Measurements from ENCODE around the gene CD34.
"Not testable (repeated sequence)": the region's sequence is repeated elsewhere in the genome, so short reads cannot be mapped to it uniquely, and the experiment has no call there.

The CD34 gene

DNA sequence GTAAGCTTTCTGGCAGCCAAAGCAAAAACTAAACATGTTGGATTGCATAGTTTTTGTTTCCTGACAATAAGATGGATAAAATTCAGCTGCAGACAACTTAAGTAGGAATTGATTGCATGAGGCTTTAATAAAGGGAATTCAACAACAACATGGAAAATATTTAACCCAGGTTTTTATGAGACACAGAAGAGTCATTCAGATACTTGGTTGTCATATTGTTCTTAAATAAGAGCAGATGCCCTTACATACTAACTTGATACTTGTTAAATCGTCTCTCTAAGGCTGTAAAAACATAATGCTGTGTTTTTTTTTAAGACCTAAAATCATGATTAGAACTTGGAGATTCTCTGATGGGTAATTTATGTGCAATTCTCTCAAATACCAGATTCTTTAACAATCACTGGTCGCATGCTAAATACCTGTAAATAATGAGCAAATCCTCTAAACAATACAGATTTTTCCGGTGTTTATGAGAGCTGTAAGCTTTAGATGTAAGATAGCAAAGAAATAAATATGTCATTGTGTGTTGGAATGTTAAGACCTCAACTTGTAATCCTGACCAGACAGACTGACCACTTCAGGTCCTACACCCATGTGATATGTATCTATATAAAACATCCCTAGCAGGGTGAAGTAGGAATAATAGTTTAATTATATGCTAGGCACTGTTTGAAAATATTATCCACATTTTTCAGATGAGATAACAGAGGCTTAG, 37.8 kb upstream of the CD34 start:
- H3K9me3 Mint-ChIP-seq = no peaks in the 10 kb centered on the region
- no peak overlapping the region for H3K27ac Mint-ChIP-seq (ENCODE audit: low read depth)
- H3K4me1 Mint-ChIP-seq = no peaks in the 10 kb centered on the region
- H3K4me3 Mint-ChIP-seq = no peak overlapping the region
- no peaks in the 10 kb centered on the region for H3K27me3 Mint-ChIP-seq
- no peak for DNase-seq (ENCODE audit: low spot score in 2 of 2)
- no peak for ATAC-seq (replicated peaks; ENCODE audit: extremely low read depth, poor library complexity, severe bottlenecking)
- no peaks in the 10 kb centered on the region for H3K36me3 Mint-ChIP-seq (ENCODE audit: insufficient read depth)

DNA sequence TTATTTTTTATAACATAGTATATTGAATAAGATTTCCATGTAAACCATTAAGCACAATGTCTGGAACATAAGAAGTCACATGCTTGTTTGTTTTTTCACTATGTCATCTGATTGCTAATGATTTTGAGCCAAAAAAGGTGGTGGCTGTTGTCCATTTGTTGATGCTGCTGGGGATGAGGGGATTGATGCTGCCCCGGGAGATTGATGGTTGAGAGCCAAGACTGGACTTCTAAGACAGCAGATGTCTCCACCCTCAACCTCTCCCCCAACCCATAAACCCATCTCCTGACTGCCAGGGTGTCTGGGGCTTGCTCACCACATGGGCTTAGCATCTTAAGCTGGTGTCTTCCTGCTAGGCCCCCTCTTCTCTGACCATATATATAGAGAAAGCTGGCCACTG, 35.8 kb upstream of the CD34 start:
- Mint-ChIP-seq H3K4me3 (no peak overlapping the region), H3K36me3 (ENCODE audit: insufficient read depth) (no peaks in the 10 kb centered on the region), H3K27ac (ENCODE audit: low read depth) (no peak overlapping the region), H3K9me3 (no peaks in the 10 kb centered on the region), H3K4me1 (no peaks in the 10 kb centered on the region), H3K27me3 (peaks cover 8% of the 10 kb centered on the region)
- DNase-seq (ENCODE audit: low spot score in 2 of 2) (no peak), ATAC-seq (replicated peaks; ENCODE audit: extremely low read depth, poor library complexity, severe bottlenecking) (no peak)

DNA sequence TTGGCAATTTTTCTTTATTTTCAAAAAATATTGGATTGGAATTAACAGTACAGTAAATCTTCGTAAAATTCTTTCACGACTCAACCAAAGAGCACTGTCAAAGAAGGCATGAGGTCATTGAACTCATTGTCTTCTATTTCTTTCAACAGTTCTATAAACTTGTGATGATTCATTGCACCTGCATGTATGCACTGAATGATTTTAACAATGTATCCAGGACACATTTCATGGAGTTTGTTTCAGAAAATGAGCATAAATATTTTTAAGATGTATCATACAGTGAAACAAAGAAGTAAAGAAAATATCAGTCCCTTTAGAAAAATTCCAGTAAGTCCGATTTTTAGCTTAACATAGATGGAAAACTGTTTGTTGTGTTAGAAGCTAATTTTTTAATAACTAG, 33.6 kb upstream of the CD34 start:
- peaks cover 30% of the 10 kb centered on the region for H3K27me3 Mint-ChIP-seq
- H3K4me3 Mint-ChIP-seq = no peak overlapping the region
- H3K9me3 Mint-ChIP-seq = no peaks in the 10 kb centered on the region
- ATAC-seq (replicated peaks; ENCODE audit: extremely low read depth, poor library complexity, severe bottlenecking) (no peak), DNase-seq (ENCODE audit: low spot score in 2 of 2) (no peak)
- no peak overlapping the region for H3K27ac Mint-ChIP-seq (ENCODE audit: low read depth)
- no peaks in the 10 kb centered on the region for H3K36me3 Mint-ChIP-seq (ENCODE audit: insufficient read depth)
- H3K4me1 Mint-ChIP-seq = no peaks in the 10 kb centered on the region

GRCh38 chr1:207942337-207942741, 31.4 kb upstream of the CD34 start:
- peaks cover 51% of the 10 kb centered on the region for H3K27me3 Mint-ChIP-seq
- ATAC-seq (replicated peaks; ENCODE audit: extremely low read depth, poor library complexity, severe bottlenecking); DNase-seq (ENCODE audit: low spot score in 2 of 2); H3K4me1 Mint-ChIP-seq; H3K4me3 Mint-ChIP-seq; H3K27ac Mint-ChIP-seq (ENCODE audit: low read depth); H3K9me3 Mint-ChIP-seq; H3K36me3 Mint-ChIP-seq (ENCODE audit: insufficient read depth): not testable (repeated sequence)

DNA sequence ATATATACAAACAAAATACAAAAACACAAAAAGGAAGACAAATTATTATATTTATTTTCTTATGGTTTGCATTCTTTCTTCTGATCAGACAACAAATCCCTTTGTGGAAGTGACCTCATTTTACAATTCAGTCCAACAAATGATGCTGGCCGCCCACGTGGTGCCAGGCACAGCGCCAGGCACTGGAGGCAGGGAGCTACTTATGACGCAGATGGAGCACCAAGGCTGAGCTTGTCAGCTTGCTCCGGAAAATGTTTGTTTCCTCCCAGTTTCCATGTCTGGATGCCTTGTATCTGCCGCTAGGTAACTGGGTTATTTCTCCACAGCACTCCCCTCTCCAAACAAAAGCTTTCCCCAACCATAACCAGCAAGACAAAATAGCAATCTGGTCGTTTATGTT, 30.7 kb upstream of the CD34 start:
- Mint-ChIP-seq H3K27me3 (peaks cover 57% of the 10 kb centered on the region), H3K4me3 (no peak overlapping the region), H3K36me3 (ENCODE audit: insufficient read depth) (no peaks in the 10 kb centered on the region), H3K9me3 (no peaks in the 10 kb centered on the region), H3K27ac (ENCODE audit: low read depth) (no peak overlapping the region), H3K4me1 (no peaks in the 10 kb centered on the region)
- ATAC-seq (replicated peaks; ENCODE audit: extremely low read depth, poor library complexity, severe bottlenecking) = no peak
- no peak for DNase-seq (ENCODE audit: low spot score in 2 of 2)

- H3K4me1 Mint-ChIP-seq = no peaks in the 10 kb centered on the region
- H3K9me3 Mint-ChIP-seq = no peaks in the 10 kb centered on the region
- ATAC-seq (replicated peaks; ENCODE audit: extremely low read depth, poor library complexity, severe bottlenecking) (no peak), DNase-seq (ENCODE audit: low spot score in 2 of 2) (no peak)
- peaks cover 70% of the 10 kb centered on the region for H3K27me3 Mint-ChIP-seq
- H3K4me3 Mint-ChIP-seq = no peak overlapping the region
- H3K27ac Mint-ChIP-seq (ENCODE audit: low read depth) = no peak overlapping the region
- H3K36me3 Mint-ChIP-seq (ENCODE audit: insufficient read depth) = no peaks in the 10 kb centered on the region
Measured at GRCh38 chr1:207938016-207938415, 27.1 kb upstream of the CD34 start.

DNA sequence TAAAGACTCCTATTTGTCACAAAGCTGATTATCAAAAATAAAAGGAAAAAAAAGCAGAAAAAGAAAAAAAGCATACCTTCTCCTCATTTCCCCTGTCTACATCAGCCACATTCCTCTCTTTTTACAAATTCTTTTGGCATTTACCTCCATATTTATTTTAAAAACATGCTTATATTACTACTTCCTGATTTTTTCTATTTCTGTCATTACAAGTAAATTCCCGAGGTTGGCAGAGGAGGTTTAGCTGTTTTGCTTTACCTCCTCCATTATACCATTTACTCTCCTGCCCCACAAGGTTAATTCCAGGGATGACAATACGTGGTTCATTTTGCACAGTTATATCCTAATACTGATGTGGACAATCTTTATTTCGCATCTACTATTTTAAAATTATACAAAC, 26.3 kb upstream of the CD34 start:
- Mint-ChIP-seq H3K4me1 (no peaks in the 10 kb centered on the region), H3K27me3 (peaks cover 69% of the 10 kb centered on the region), H3K4me3 (no peak overlapping the region), H3K36me3 (ENCODE audit: insufficient read depth) (no peaks in the 10 kb centered on the region), H3K27ac (ENCODE audit: low read depth) (no peak overlapping the region), H3K9me3 (no peaks in the 10 kb centered on the region)
- DNase-seq (ENCODE audit: low spot score in 2 of 2) (no peak), ATAC-seq (replicated peaks; ENCODE audit: extremely low read depth, poor library complexity, severe bottlenecking) (no peak)

- no peaks in the 10 kb centered on the region for H3K4me1 Mint-ChIP-seq
- no peak overlapping the region for H3K27ac Mint-ChIP-seq (ENCODE audit: low read depth)
- H3K27me3 Mint-ChIP-seq = peaks cover 52% of the 10 kb centered on the region
- no peak for DNase-seq (ENCODE audit: low spot score in 2 of 2)
- ATAC-seq (replicated peaks; ENCODE audit: extremely low read depth, poor library complexity, severe bottlenecking) = no peak
- no peak overlapping the region for H3K4me3 Mint-ChIP-seq
- H3K36me3 Mint-ChIP-seq (ENCODE audit: insufficient read depth) = no peaks in the 10 kb centered on the region
- H3K9me3 Mint-ChIP-seq = no peaks in the 10 kb centered on the region
Measured at GRCh38 chr1:207935166-207935583, 24.2 kb upstream of the CD34 start.

- peaks cover 45% of the 10 kb centered on the region for H3K27me3 Mint-ChIP-seq
- ATAC-seq (replicated peaks; ENCODE audit: extremely low read depth, poor library complexity, severe bottlenecking) = no peak
- H3K27ac Mint-ChIP-seq (ENCODE audit: low read depth) = no peak overlapping the region
- no peaks in the 10 kb centered on the region for H3K36me3 Mint-ChIP-seq (ENCODE audit: insufficient read depth)
- H3K9me3 Mint-ChIP-seq = no peaks in the 10 kb centered on the region
- DNase-seq (ENCODE audit: low spot score in 2 of 2) = no peak
- no peaks in the 10 kb centered on the region for H3K4me1 Mint-ChIP-seq
- no peak overlapping the region for H3K4me3 Mint-ChIP-seq
Measured at GRCh38 chr1:207933205-207933800, 22.4 kb upstream of the CD34 start.

DNA sequence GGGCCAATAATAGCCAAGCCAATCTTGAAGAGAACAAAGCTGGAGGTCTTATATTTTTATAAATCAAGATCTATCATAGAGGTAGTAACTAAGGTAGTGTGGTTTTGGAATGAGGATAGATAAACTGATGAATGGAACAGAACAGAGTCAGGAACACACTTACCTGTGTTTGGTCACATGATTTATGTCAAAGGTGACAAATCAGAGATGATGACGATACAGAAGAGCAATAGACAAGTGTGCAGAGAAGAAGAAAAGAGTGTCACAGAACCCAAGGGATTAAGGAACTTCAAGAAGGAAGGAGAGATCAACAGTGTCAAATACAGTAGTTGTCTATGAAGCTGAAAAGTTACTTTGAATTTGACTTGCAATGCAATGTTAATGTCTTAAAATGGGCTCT, 16.1 kb upstream of the CD34 start:
- H3K36me3 Mint-ChIP-seq (ENCODE audit: insufficient read depth) = no peaks in the 10 kb centered on the region
- H3K27ac Mint-ChIP-seq (ENCODE audit: low read depth) = no peak overlapping the region

GRCh38 chr1:207925969-207926368, 15.0 kb upstream of the CD34 start:
- H3K27ac Mint-ChIP-seq (ENCODE audit: low read depth); ATAC-seq (replicated peaks; ENCODE audit: extremely low read depth, poor library complexity, severe bottlenecking); H3K4me1 Mint-ChIP-seq; H3K4me3 Mint-ChIP-seq; DNase-seq (ENCODE audit: low spot score in 2 of 2); H3K9me3 Mint-ChIP-seq; H3K36me3 Mint-ChIP-seq (ENCODE audit: insufficient read depth): not testable (repeated sequence)
- peaks cover 68% of the 10 kb centered on the region for H3K27me3 Mint-ChIP-seq

More for the DNA sequence above, 16.1 kb upstream of the CD34 start:
- H3K4me1 Mint-ChIP-seq = no peaks in the 10 kb centered on the region
- ATAC-seq (replicated peaks; ENCODE audit: extremely low read depth, poor library complexity, severe bottlenecking) = no peak
- no peak overlapping the region for H3K4me3 Mint-ChIP-seq
- no peaks in the 10 kb centered on the region for H3K9me3 Mint-ChIP-seq
- peaks cover 57% of the 10 kb centered on the region for H3K27me3 Mint-ChIP-seq
- DNase-seq (ENCODE audit: low spot score in 2 of 2) = no peak

- H3K27ac Mint-ChIP-seq (ENCODE audit: low read depth) = no peak overlapping the region
- no peak for ATAC-seq (replicated peaks; ENCODE audit: extremely low read depth, poor library complexity, severe bottlenecking)
- H3K4me3 Mint-ChIP-seq = no peak overlapping the region
- H3K27me3 Mint-ChIP-seq = peaks cover 72% of the 10 kb centered on the region
- H3K9me3 Mint-ChIP-seq = no peaks in the 10 kb centered on the region
- H3K4me1 Mint-ChIP-seq = no peaks in the 10 kb centered on the region
- no peak for DNase-seq (ENCODE audit: low spot score in 2 of 2)
- H3K36me3 Mint-ChIP-seq (ENCODE audit: insufficient read depth) = no peaks in the 10 kb centered on the region
Measured at GRCh38 chr1:207925210-207925609, 14.3 kb upstream of the CD34 start.

- Mint-ChIP-seq H3K4me1 (no peaks in the 10 kb centered on the region), H3K27ac (ENCODE audit: low read depth) (no peak overlapping the region), H3K27me3 (peaks cover 79% of the 10 kb centered on the region), H3K36me3 (ENCODE audit: insufficient read depth) (no peaks in the 10 kb centered on the region), H3K4me3 (no peak overlapping the region), H3K9me3 (no peaks in the 10 kb centered on the region)
- DNase-seq (ENCODE audit: low spot score in 2 of 2) (no peak), ATAC-seq (replicated peaks; ENCODE audit: extremely low read depth, poor library complexity, severe bottlenecking) (no peak)
Measured at GRCh38 chr1:207923561-207923960, 12.6 kb upstream of the CD34 start.

Data from central memory CD8-positive, alpha-beta T cell (primary cell).